Stomach smooth muscle (tissue), 2 donors: ENCODE measurements around the gene PASK.

Experiments used
- H3K27ac ChIP-seq: one replicate; pipeline ENCODE4 v1.7.0; 2013; ENCODE audit warnings: mild to moderate bottlenecking, low read length, inconsistent platforms
- H3K27me3 ChIP-seq, 2 donors: one replicate each; pipeline ENCODE4 v1.7.0; 2013; ENCODE audit warnings: low read length in 2 of 2; ENCODE audit not compliant: insufficient read depth in 2 of 2, control insufficient read depth in 1 of 2
- H3K36me3 ChIP-seq, 2 donors: one replicate each; pipeline ENCODE4 v1.7.0; 2013; ENCODE audit warnings: low read length in 2 of 2; ENCODE audit not compliant: control insufficient read depth in 2 of 2, insufficient read depth in 2 of 2
- H3K4me1 ChIP-seq: one replicate; pipeline ENCODE4 v1.7.0; 2013; ENCODE audit warnings: low read length; ENCODE audit not compliant: control insufficient read depth, insufficient read depth
- H3K4me3 ChIP-seq, 2 donors: one replicate each; pipeline ENCODE4 v1.7.0; 2013; ENCODE audit warnings: low read length in 2 of 2
- H3K9ac ChIP-seq, 2 donors: one replicate each; pipeline ENCODE4 v1.7.0; 2013; ENCODE audit warnings: low read length in 2 of 2, mild to moderate bottlenecking in 1 of 2
- H3K9me3 ChIP-seq, 2 donors: one replicate each; pipeline ENCODE4 v1.7.0; 2013; ENCODE audit warnings: low read length in 2 of 2; ENCODE audit not compliant: control insufficient read depth in 2 of 2
- donor health status: healthy.
- donor health status: Pancreatic carcinoma.

The PASK gene

DNA sequence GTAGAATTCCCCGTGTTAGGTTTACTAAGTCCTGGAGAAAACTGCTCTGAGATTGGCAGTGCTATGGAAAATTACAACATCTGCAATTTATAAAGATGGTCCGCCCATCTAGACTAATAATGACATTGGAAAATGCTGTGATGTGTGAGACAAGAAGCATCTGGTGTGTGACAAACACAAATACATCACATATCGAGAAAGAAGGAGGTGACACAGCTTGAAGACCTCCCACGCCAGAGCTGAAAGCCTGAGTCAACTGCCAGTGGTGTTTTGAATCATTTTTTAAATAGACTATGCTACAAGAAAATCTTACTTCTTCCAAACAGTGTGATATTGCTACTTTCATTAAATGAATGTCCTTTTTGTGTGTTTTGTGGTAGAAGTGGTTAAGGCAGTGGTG is 30.6 kb upstream of the PASK start:
- H3K9ac ChIP-seq: no peak overlapping the region
- no peak overlapping the region for H3K27ac ChIP-seq
- H3K4me1 ChIP-seq: no peaks in the 10 kb centered on the region
- no peak overlapping the region for H3K4me3 ChIP-seq
- no peaks in the 10 kb centered on the region for H3K9me3 ChIP-seq
- H3K27me3 ChIP-seq: no peaks in the 10 kb centered on the region
- H3K36me3 ChIP-seq: peaks cover 19 to 31% of the 10 kb centered on the region in 2 donors

DNA sequence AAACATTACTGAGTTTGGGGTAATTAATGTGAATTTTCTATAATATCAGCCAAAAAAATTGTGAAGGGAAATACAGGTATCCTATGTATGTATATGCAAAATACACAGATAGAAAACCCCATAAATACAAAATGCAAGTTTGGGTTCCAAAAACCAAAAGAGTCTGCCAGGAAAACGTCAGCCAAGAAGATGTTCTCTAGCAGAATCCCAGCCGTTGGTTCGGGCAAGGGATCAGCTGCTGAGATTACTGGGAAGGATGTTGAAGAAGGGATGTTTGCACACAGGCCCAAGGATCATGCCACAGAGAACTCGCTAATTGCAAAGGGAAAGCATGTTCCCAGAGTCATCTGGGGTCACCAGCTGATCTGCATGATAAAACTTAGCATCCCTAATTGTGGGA is 29.7 kb upstream of the PASK start:
- Histone ChIP-seq H3K4me1 (no peaks in the 10 kb centered on the region), H3K4me3 (no peak overlapping the region), H3K9ac (no peak overlapping the region), H3K36me3 (peaks cover 23 to 37% of the 10 kb centered on the region in 2 donors), H3K9me3 (no peaks in the 10 kb centered on the region), H3K27me3 (no peaks in the 10 kb centered on the region), H3K27ac (no peak overlapping the region)

DNA sequence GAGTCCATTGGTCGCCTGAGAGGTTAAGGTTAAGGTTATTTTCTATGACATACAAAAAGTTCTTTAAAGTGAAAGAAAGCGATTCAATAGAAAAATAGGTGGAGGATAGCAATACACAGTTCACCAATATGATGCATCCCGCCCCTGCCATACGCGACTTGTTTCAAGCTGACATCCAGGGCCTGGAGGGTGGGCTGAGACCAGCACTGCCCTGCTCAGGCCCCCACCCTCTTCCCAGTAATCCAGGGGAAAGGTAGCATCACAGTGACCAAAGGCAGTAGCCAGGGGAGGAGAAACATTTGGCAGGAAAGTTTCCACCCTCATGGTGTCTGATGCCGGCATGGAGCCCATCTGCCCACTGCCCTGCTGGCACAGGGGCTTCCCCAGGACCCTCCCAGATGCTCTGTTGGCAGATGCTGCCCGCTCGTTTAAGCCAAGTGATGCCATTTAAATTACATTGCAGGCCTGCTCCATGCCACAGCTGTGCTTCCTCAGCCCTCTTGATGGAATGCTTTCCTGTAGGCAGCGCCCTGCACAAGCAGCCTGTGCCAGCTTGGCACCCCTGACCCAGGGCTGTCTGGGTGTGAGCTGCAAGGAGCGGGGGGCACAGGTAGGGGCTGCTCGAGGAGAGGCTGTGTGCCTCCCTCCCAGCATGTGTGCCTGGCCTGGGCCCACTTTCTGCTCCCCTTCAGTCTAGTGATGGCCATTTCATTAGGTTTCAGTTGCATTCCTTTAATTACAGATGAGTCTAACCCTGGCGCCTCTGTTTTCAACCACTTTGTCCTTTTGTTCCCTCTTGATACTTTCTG is 28.5 kb upstream of the PASK start:
- Histone ChIP-seq H3K9ac (no peak overlapping the region), H3K36me3 (peaks cover 22 to 29% of the 10 kb centered on the region in 2 donors), H3K4me3 (no peak overlapping the region), H3K27me3 (no peaks in the 10 kb centered on the region), H3K27ac (no peak overlapping the region), H3K4me1 (no peaks in the 10 kb centered on the region), H3K9me3 (no peaks in the 10 kb centered on the region)

DNA sequence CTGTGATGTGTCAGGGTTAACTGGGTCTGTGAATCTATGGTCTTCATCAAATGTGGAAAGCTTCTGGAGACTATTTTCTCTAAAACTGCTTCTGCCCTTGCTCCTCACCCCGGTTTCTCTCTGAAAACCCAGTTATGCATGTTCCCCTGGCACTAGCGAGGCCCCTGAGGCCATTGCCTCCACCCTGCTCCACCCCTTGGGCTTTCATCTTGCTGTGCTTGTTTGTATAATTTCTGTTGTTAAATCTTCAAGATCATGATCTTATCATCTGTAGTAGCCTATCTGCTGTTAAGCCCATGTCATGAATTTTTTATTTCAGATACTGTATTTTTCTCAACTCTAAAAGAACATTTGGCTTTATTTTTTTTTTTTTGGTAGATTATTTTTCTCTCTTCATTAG is 24.3 kb upstream of the PASK start:
- H3K4me3 ChIP-seq: no peak overlapping the region
- peaks cover 40 to 44% of the 10 kb centered on the region in 2 donors for H3K36me3 ChIP-seq
- no peaks in the 10 kb centered on the region for H3K4me1 ChIP-seq
- H3K27ac ChIP-seq: no peak overlapping the region
- H3K9me3 ChIP-seq: peaks cover 0 to 9% of the 10 kb centered on the region in 2 donors
- H3K9ac ChIP-seq: no peak overlapping the region
- no peaks in the 10 kb centered on the region for H3K27me3 ChIP-seq

DNA sequence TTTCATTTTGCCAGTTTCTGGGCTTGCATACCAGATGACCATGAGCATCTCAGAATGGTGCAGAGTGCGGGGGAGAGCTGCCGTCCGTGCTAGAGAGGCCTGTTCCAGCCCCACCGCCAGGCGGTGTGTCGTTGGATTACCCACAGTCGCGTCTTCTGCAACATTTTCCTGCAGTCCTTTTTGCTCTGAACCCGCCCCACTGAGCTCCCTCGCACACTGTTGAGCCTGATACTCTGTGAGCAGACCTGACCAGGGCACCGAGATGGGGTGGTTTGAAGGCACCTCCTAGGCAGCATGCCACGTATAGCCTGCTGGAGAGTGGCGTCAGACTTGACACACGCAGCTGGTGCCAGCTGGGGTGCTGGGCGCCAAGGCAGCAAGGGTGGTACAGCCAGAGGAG is 19.1 kb upstream of the PASK start:
- no peaks in the 10 kb centered on the region for H3K4me1 ChIP-seq
- no peak overlapping the region for H3K9ac ChIP-seq
- no peak overlapping the region for H3K27ac ChIP-seq
- no peak overlapping the region for H3K4me3 ChIP-seq
- no peaks in the 10 kb centered on the region for H3K27me3 ChIP-seq
- H3K9me3 ChIP-seq: peaks cover 0 to 9% of the 10 kb centered on the region in 2 donors
- peaks cover 56 to 59% of the 10 kb centered on the region in 2 donors for H3K36me3 ChIP-seq

DNA sequence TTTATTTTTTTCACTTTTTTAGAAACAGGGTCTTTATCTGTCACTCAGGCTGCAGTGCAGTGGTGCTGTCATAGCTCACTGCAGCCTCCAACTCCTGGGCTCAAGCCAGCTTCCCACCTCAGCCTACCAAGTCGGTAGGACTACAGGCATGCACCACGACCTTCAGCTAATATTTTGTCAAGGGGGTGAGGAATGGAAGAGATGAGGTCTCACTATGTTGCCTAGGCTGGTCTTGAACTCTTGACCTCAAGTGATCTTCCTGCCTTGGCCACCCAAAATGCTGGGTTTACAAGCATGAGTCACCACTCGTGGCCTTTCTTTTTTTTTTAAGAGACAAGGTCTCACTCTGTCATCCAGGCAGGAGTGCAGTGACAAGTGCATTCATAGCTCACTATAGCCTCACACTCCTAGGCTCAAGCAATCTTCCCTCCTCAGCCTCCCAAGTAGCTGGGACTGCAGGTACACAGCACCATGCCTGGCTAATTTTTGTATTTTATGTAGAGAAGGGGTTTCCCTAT is 14.4 kb upstream of the PASK start:
- Histone ChIP-seq H3K27ac (no peak overlapping the region), H3K27me3 (no peaks in the 10 kb centered on the region), H3K4me3 (no peak overlapping the region), H3K9me3 (no peaks in the 10 kb centered on the region), H3K36me3 (peaks cover 45 to 52% of the 10 kb centered on the region in 2 donors), H3K4me1 (peaks cover 9% of the 10 kb centered on the region), H3K9ac (no peak overlapping the region)

DNA sequence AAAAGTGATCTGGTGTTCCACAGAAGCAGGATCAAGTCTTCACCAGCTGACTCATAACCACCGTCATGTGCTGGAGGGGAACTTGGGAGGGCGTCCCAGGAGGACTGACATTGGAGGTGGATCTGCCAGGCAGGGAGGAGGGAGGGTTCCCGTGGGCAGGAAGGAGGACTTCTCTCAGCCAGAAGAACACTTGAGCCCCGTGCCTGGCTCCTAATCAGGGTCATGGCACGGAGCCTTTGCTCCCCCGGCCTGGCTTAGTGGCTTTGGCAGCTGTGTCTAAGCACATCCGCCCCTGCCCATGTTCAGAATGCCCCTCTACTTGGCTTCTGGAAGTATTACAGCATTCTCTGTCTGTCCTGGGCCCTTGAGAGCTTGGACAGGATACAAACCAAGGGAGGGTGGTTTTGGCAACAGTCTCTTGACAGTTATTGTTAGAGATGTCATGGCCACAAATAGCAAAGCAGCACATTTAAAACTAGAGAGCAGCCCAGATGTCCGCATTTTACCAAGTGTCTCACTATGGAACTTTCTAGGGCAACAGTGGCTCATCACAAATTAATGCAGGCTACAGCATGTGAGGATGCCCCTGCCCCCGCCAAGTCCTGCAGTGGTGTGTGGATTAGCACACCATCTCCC is 12.5 kb upstream of the PASK start:
- Histone ChIP-seq H3K4me3 (peak overlapping the region in 1 of 2 donors; percentile 29), H3K27ac (peak overlapping the region; percentile 37), H3K36me3 (peaks cover 39 to 51% of the 10 kb centered on the region in 2 donors), H3K4me1 (peaks cover 9% of the 10 kb centered on the region), H3K9ac (no peak overlapping the region), H3K27me3 (no peaks in the 10 kb centered on the region), H3K9me3 (no peaks in the 10 kb centered on the region)

DNA sequence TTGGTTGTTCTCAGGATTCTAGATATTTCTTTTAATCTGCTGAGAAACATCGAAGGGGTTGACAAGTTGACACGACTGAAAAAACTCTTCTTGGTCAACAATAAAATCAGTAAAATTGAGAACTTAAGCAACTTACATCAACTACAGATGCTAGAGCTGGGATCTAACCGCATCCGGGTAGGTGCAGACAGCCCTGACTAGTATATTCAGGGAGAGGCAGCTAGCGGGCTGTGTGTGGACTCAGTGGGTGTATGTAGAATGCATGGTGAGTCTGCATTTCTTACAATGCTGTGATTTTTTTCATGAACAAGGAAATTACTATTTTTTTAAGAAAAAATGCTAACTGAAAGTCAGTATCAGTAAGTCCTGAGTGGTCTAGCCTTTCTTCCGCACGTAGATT is 11.0 kb upstream of the PASK start:
- Histone ChIP-seq H3K9me3 (no peaks in the 10 kb centered on the region), H3K9ac (no peak overlapping the region), H3K36me3 (peaks cover 32 to 44% of the 10 kb centered on the region in 2 donors), H3K4me3 (no peak overlapping the region), H3K27me3 (no peaks in the 10 kb centered on the region), H3K4me1 (peaks cover 9% of the 10 kb centered on the region), H3K27ac (no peak overlapping the region)

DNA sequence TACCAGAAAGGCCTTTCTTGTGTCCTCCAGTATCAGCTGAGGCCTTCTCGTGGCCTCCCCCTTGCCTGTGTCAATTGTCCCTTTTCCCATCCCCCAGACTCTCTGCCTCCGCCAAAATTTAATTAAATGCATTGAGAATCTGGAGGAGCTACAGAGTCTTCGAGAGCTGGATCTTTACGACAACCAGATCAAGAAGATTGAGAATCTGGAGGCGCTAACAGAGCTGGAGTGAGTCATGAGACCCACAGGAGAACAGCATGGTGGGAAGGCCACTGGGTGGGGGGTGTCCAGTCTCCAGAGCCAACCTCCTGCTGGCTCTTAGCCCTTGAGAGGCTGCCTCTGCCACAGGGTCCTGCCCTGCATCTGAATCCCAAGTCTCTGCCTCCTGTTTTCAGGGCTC is 9.8 kb upstream of the PASK start:
- no peak overlapping the region for H3K27ac ChIP-seq
- no peaks in the 10 kb centered on the region for H3K27me3 ChIP-seq
- no peak overlapping the region for H3K9ac ChIP-seq
- peaks cover 9% of the 10 kb centered on the region for H3K4me1 ChIP-seq
- H3K4me3 ChIP-seq: no peak overlapping the region
- H3K36me3 ChIP-seq: peaks cover 35 to 45% of the 10 kb centered on the region in 2 donors
- no peaks in the 10 kb centered on the region for H3K9me3 ChIP-seq

DNA sequence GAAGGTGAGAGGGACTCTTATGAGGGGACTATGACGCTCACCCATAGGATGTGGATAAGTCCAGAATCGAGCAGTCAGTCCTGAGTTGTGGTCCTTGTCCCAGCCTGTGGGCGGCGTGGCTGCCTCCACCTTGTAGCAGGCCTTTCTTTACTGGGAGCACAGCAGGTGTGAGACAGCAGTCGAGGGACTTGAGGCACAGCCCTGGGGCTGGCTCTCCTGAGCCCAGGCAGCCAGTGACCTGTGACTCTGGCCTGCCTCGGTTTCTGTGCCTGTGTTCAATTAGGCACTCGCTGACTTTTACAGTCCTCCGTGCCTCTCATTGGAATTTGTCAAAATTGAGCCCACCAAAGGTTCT is 9.3 kb upstream of the PASK start:
- peaks cover 29 to 41% of the 10 kb centered on the region in 2 donors for H3K36me3 ChIP-seq
- H3K4me3 ChIP-seq: no peak overlapping the region
- H3K27me3 ChIP-seq: no peaks in the 10 kb centered on the region
- H3K4me1 ChIP-seq: peaks cover 9% of the 10 kb centered on the region
- H3K27ac ChIP-seq: no peak overlapping the region
- no peak overlapping the region for H3K9ac ChIP-seq
- H3K9me3 ChIP-seq: no peaks in the 10 kb centered on the region
